ENCODE results near the gene PTH2R. TPM values are rescaled to one million over a fixed set of nuclear protein-coding genes. Genes with fewer than 3 reads are reported as not detected.

The PTH2R gene
- total and polyA plus RNA-seq, 9 of the 15 experiments (the other 6 are each of a cell fraction or from before 2014, with no cell fraction given) = 2.7 to 8.8 (median 4.2) TPM

DNA sequence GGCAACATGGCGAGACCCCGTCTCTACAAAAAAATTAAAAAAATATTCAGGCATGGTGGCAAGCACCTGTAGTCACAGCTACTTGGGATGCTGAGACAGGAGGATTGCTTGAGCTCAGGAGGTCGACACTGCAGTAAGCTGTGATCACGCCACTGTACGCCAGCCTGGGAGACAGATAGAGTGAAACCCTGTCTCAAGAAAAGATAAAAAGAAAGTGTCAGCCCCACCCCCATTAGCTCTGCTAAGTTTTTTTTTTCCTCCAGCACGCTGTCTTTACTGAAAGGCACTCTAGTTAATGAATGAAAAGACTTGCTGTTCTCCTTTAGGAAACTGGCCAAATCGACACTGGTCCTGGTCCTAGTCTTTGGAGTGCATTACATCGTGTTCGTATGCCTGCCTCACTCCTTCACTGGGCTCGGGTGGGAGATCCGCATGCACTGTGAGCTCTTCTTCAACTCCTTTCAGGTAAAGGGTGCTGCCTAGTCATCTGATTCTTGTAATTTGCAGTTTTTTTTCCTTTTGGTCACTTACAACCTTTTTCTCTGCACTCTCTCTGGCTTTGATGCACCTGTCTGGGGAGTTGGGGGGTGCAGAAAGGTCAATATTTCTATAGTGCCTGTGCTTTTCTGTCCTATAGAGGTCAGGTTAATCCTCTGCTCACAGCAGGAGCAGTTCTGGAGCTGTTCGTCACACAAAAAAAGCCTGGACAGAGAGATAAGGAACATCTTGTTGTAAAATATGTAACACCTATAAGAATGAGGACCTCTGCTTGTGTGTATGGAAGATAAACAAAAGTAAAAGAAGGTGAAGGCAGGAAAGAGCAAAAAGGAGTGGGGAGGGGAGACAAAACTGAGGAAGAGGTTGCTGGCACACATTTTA lies 82.3 kb downstream of the PTH2R start (continued):
- TF ChIP-seq, protein P1, sequence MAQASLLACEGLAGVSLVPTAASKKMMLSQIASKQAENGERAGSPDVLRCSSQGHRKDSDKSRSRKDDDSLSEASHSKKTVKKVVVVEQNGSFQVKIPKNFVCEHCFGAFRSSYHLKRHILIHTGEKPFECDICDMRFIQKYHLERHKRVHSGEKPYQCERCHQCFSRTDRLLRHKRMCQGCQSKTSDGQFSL (CRISPR knock-in tag; IDR thresholded peaks at IDR 0.05) = peak; percentile 74
- TF ChIP-seq, protein P1 (tag; IDR thresholded peaks at IDR 0.05) = peak in 1 of 2 experiments; percentile 69; a peak in 2 of 4 replicates
- TF ChIP-seq KDM4B (IDR thresholded peaks at IDR 0.05; ENCODE audit: borderline replicate concordance in 2 of 2, low read depth in 1 of 2) = no peak
- TF ChIP-seq CCAR2 (IDR thresholded peaks at IDR 0.05; ENCODE audit: low read depth, low read length) = no peak
- TF ChIP-seq KAT7 (CRISPR knock-in tag; IDR thresholded peaks at IDR 0.05; ENCODE audit: borderline replicate concordance) = no peak
- TF ChIP-seq, protein P2, sequence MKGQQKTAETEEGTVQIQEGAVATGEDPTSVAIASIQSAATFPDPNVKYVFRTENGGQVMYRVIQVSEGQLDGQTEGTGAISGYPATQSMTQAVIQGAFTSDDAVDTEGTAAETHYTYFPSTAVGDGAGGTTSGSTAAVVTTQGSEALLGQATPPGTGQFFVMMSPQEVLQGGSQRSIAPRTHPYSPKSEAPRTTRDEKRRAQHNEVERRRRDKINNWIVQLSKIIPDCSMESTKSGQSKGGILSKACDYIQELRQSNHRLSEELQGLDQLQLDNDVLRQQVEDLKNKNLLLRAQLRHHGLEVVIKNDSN (CRISPR knock-in tag; IDR thresholded peaks at IDR 0.05) = no peak
- peak; percentile 79 for TF ChIP-seq NFIC (IDR thresholded peaks at IDR 0.05)
- TF ChIP-seq RNF2 (IDR thresholded peaks at IDR 0.05) = peak; percentile 25; the same call in 1 of the 2 replicates
- TF ChIP-seq MCM3 (IDR thresholded peaks at IDR 0.05) = no peak
- TF ChIP-seq FOXM1 (IDR thresholded peaks at IDR 0.05; ENCODE audit: low read depth) = peak; percentile 78
- TF ChIP-seq FOXM1 (CRISPR knock-in tag; IDR thresholded peaks at IDR 0.05; ENCODE audit: low read depth) = no peak
- peak; percentile 77 for TF ChIP-seq STAT5A (IDR thresholded peaks at IDR 0.05; ENCODE audit: borderline replicate concordance, low read length)
- no peak for TF ChIP-seq PURB (CRISPR knock-in tag; IDR thresholded peaks at IDR 0.05; ENCODE audit: low read depth)
- TF ChIP-seq ZNF57 (CRISPR knock-in tag; IDR thresholded peaks at IDR 0.05) = no peak
- no peak for TF ChIP-seq ZBTB7A (IDR thresholded peaks at IDR 0.05; ENCODE audit: borderline replicate concordance, control insufficient read depth, low read depth, low read length)
- TF ChIP-seq, protein P3, sequence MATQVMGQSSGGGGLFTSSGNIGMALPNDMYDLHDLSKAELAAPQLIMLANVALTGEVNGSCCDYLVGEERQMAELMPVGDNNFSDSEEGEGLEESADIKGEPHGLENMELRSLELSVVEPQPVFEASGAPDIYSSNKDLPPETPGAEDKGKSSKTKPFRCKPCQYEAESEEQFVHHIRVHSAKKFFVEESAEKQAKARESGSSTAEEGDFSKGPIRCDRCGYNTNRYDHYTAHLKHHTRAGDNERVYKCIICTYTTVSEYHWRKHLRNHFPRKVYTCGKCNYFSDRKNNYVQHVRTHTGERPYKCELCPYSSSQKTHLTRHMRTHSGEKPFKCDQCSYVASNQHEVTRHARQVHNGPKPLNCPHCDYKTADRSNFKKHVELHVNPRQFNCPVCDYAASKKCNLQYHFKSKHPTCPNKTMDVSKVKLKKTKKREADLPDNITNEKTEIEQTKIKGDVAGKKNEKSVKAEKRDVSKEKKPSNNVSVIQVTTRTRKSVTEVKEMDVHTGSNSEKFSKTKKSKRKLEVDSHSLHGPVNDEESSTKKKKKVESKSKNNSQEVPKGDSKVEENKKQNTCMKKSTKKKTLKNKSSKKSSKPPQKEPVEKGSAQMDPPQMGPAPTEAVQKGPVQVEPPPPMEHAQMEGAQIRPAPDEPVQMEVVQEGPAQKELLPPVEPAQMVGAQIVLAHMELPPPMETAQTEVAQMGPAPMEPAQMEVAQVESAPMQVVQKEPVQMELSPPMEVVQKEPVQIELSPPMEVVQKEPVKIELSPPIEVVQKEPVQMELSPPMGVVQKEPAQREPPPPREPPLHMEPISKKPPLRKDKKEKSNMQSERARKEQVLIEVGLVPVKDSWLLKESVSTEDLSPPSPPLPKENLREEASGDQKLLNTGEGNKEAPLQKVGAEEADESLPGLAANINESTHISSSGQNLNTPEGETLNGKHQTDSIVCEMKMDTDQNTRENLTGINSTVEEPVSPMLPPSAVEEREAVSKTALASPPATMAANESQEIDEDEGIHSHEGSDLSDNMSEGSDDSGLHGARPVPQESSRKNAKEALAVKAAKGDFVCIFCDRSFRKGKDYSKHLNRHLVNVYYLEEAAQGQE (IDR thresholded peaks at IDR 0.05; ENCODE audit: borderline replicate concordance) = peak; percentile 31; the same call in 1 of the 2 replicates
- TF ChIP-seq, protein P3 (CRISPR knock-in tag; IDR thresholded peaks at IDR 0.05; ENCODE audit: low read depth) = no peak
- TF ChIP-seq HDAC8 (tag; IDR thresholded peaks at IDR 0.05) = no peak
- TF ChIP-seq TEAD1 (CRISPR knock-in tag; IDR thresholded peaks at IDR 0.05) = 0 out of 4 replicates have a peak, but pooled peaks of 1 of the 2 experiments have one; percentile 27
